DMS153 treated with DMSO at 0.1 percent for 48 hours (cell line): ENCODE measurements around the gene CNGB1.
"Not testable (repeated sequence)": the region's sequence is repeated elsewhere in the genome, so short reads cannot be mapped to it uniquely, and the experiment has no call there.

Source experiments
- DNase-seq: peaks from one replicate; lab custom pipeline; 2025; ENCODE audit not compliant: unreplicated experiment; lab: John Stamatoyannopoulos, UW

CNGB1 gene

GRCh38 chr16:57970970-57971369, at the start of gene CNGB1:
CNGB1 (minus strand) TSS chr16:57971128; CDS start chr16:57967286, 3,842 bp downstream.
- DNase-seq: no peak

GRCh38 chr16:58019866-58020538, 49.1 kb upstream of the CNGB1 start:
- DNase-seq: no peak

- DNase-seq: no peak
Observed at GRCh38 chr16:58018803-58019202, 47.9 kb upstream of the CNGB1 start.

GRCh38 chr16:58016840-58017446, 46.0 kb upstream of the CNGB1 start:
- no peak for DNase-seq

- DNase-seq: no peak
Observed at GRCh38 chr16:58013201-58013956, 42.5 kb upstream of the CNGB1 start.

GRCh38 chr16:58012481-58012880, 41.6 kb upstream of the CNGB1 start:
- DNase-seq: no peak

- no peak for DNase-seq
Observed at GRCh38 chr16:58011652-58012051, 40.7 kb upstream of the CNGB1 start.

- no peak for DNase-seq
Observed at GRCh38 chr16:58010886-58011285, 40.0 kb upstream of the CNGB1 start.

- DNase-seq: no peak
Observed at GRCh38 chr16:58009856-58010416, 39.0 kb upstream of the CNGB1 start.

GRCh38 chr16:58004736-58005135, 33.8 kb upstream of the CNGB1 start:
- DNase-seq: not testable (repeated sequence)

- no peak for DNase-seq
Observed at GRCh38 chr16:58002936-58003335, 32.0 kb upstream of the CNGB1 start.

GRCh38 chr16:58002416-58002800, 31.5 kb upstream of the CNGB1 start:
- DNase-seq: no peak

- no peak for DNase-seq
Observed at GRCh38 chr16:58001781-58002415, 31.0 kb upstream of the CNGB1 start.

GRCh38 chr16:58000706-58001676, 30.1 kb upstream of the CNGB1 start, which contains the start of gene USB1:
USB1 (plus strand) TSS chr16:58001407; CDS start chr16:58001484, 77 bp downstream.
- peak; percentile 68 for DNase-seq

GRCh38 chr16:57999971-58000705, 29.2 kb upstream of the CNGB1 start, which contains the start of gene ZNF319:
ZNF319 (minus strand) TSS chr16:58000672; CDS start chr16:57998265, 2,407 bp downstream.
- no peak for DNase-seq

GRCh38 chr16:57999366-57999970, 28.5 kb upstream of the CNGB1 start:
- no peak for DNase-seq

- DNase-seq: no peak
Observed at GRCh38 chr16:57998992-57999365, 28.1 kb upstream of the CNGB1 start.

- no peak for DNase-seq
Observed at GRCh38 chr16:57998486-57998885, 27.6 kb upstream of the CNGB1 start.
